Spleen (tissue), 11 donors: Measurements from ENCODE around the gene PAQR4. TPM values are rescaled to one million over a fixed set of nuclear protein-coding genes. Genes with fewer than 3 reads are reported as not detected.

ENCODE experiments used
- DNase-seq: peaks from one replicate; pipeline ENCODE4 v3.0.0-alpha.2; 2020
- H3K27ac ChIP-seq, 8 donors: fragments of 200-600 bp; sonication (generic) in 7 of 8; 1 replicate in 4 of 8; 2 replicates in 4 of 8; pipeline versions ENCODE4 v1.5.0 to v1.8.0; 2016 to 2021; ENCODE audit warnings: inconsistent platforms in 4 of 8, mild to moderate bottlenecking in 4 of 8, moderate library complexity in 1 of 8
- H3K27me3 ChIP-seq, 7 donors: fragments of 200-600 bp; sonication (generic) in 6 of 7; replicated peaks in 1 of 7; 1 replicate in 4 of 7; 2 replicates in 3 of 7; pipeline versions ENCODE4 v1.5.0 to v1.8.0; 2016 to 2021; ENCODE audit warnings: inconsistent platforms in 3 of 7, mild to moderate bottlenecking in 1 of 7
- H3K36me3 ChIP-seq, 6 donors: fragments of 200-600 bp; sonication (generic) in 5 of 6; 1 replicate in 4 of 6; 2 replicates in 2 of 6; pipeline versions ENCODE4 v1.5.0 to v1.8.0; 2016 to 2021; ENCODE audit warnings: inconsistent platforms in 2 of 6
- H3K4me1 ChIP-seq, 6 donors: fragments of 200-600 bp; sonication (generic) in 5 of 6; 1 replicate in 3 of 6; 2 replicates in 3 of 6; pipeline versions ENCODE4 v1.5.0 to v1.8.0; 2016 to 2021; ENCODE audit warnings: inconsistent platforms in 3 of 6
- H3K4me3 ChIP-seq, 8 donors: fragments of 200-600 bp; sonication (generic) in 7 of 8; 1 replicate in 4 of 8; 2 replicates in 4 of 8; pipeline versions ENCODE4 v1.5.0 to v1.8.0; 2016 to 2021; ENCODE audit warnings: inconsistent platforms in 4 of 8, mild to moderate bottlenecking in 4 of 8, moderate library complexity in 2 of 8
- H3K9me3 ChIP-seq, 8 donors: fragments of 200-600 bp; sonication (generic) in 7 of 8; 1 replicate in 4 of 8; 2 replicates in 4 of 8; pipeline versions ENCODE4 v1.5.0 to v1.8.0; 2016 to 2021; ENCODE audit warnings: inconsistent platforms in 4 of 8
- CTCF ChIP-seq, 11 experiments: fragments of 200-600 bp in 7 of 11; fragments of 450-650 bp in 4 of 11; sonication (generic) in 4 of 11; IDR thresholded peaks in 8 of 11; conservative IDR thresholded peaks in 3 of 11; 1 replicate in 7 of 11; 2 replicates in 4 of 11; pipeline versions ENCODE4 v1.4.0 to v1.8.0; 2016 to 2021; ENCODE audit warnings: antibody characterized with exemption in 11 of 11, inconsistent platforms in 4 of 11, mild to moderate bottlenecking in 1 of 11
- POLR2A ChIP-seq, 3 donors: fragments of 450-650 bp; IDR thresholded peaks; one replicate each; pipeline ENCODE4 v1.5.1; 2017; ENCODE audit warnings: antibody characterized with exemption in 3 of 3, mild to moderate bottlenecking in 1 of 3
- POLR2AphosphoS5 ChIP-seq, 3 donors: sonication (generic); formaldehyde crosslinking; IDR thresholded peaks; one replicate each; pipeline ENCODE4 v1.5.1; 2017; ENCODE audit warnings: antibody characterized with exemption in 3 of 3
- WGBS, 5 donors: extraction: QIAGEN DNeasy Blood & Tissue Kit in 3 of 5; methylation state at CpG; one replicate each; pipeline versions ENCODE4 v1.1.5 to v1.1.7; 2013 to 2018; 5-methylcytosine and 5-hydroxymethylcytosine counted together
- intact Hi-C: fragments of 100-400 bp; cut with DNase I; formaldehyde crosslinking; loops from one replicate; pipeline ENCODE4 v1.15.0; 2023; ENCODE audit warnings: low total_unique reads
- polyA plus RNA-seq, 3 donors: library from polyadenylated mRNA; stranded (reverse); fragments of 200-250 nt; gene quantifications; one replicate each; pipeline ENCODE4 v1.2.1, GENCODE V29; 2013
- total RNA-seq, 7 donors: library from RNA; depleted of rRNA in 3 of 7; stranded (reverse); fragments of >200 nt in 3 of 7; fragmentation: NEBNext Ultra II Directional in 4 of 7; extraction: Animal tissue kit (Norgen Biotek cat#: 25700) in 4 of 7; gene quantifications; one replicate each; pipeline versions ENCODE4 v1.1.0 to v1.2.1, GENCODE V29; 2016 to 2021
- donor health status: healthy with polysubstance abuse.
- donor health status: DM: no; HTN: no; CAD: no; lungs with moderate emphysema.
- donor health status: DM: no; HTN: no; CAD: no.
- donor health status: Bipolar disorder and iron deficiency.
- donor health status: healthy.
- donor health status: DM: no; HTN: no; CAD: no.
- donor health status: DM: yes; HTN: yes; CAD: no.

Gene PAQR4
- total and polyA plus RNA-seq, 10 donors, result 2.1 to 9.0 (median 6.3) TPM

- Histone ChIP-seq H3K4me3 (peak overlapping the region in 6 of 8 donors; percentile 13 to 95 (median 25)), H3K9me3 (no peaks in the 10 kb centered on the region), H3K36me3 (peaks cover 0 to 5% (median 0%) of the 10 kb centered on the region in 6 donors), H3K27me3 (peaks cover 30 to 87% (median 69%) of the 10 kb centered on the region in 7 donors), H3K4me1 (peaks cover 36 to 96% (median 86%) of the 10 kb centered on the region in 6 donors), H3K27ac (no peak overlapping the region)
- intact Hi-C loops, result no loop called here
- WGBS, 5 donors, result 0 to 16% (median 4%) methylated on average over 3 to 46 of the region's 46 CpGs
- DNase-seq, result peak; percentile 85
- peak in 1 of 3 donors; percentile 50 for TF ChIP-seq POLR2AphosphoS5 (IDR thresholded peaks at IDR 0.05)
- peak in 1 of 11 experiments; percentile 19 for TF ChIP-seq CTCF (IDR thresholded peaks at IDR 0.05 in 8 of 11, conservative IDR thresholded peaks at IDR 0.05 in 3 of 11)
- no peak for TF ChIP-seq POLR2A (IDR thresholded peaks at IDR 0.05)
Observed at GRCh38 chr16:2966808-2967191, 2.3 kb upstream of the PAQR4 start.

- DNase-seq, result peak; percentile 76
- peaks cover 30 to 82% (median 64%) of the 10 kb centered on the region in 7 donors for H3K27me3 ChIP-seq
- TF ChIP-seq CTCF (IDR thresholded peaks at IDR 0.05 in 8 of 11, conservative IDR thresholded peaks at IDR 0.05 in 3 of 11), result no peak
- TF ChIP-seq POLR2AphosphoS5 (IDR thresholded peaks at IDR 0.05), result no peak
- TF ChIP-seq POLR2A (IDR thresholded peaks at IDR 0.05), result no peak
Observed at GRCh38 chr16:2967211-2967631, 1.9 kb upstream of the PAQR4 start.

GRCh38 chr16:2967721-2968161, 1.4 kb upstream of the PAQR4 start:
- WGBS, 5 donors, result 42 to 65% (median 55%) methylated on average over 12 to 33 of the region's 33 CpGs
- peak overlapping the region in 1 of 8 donors; percentile 95 for H3K4me3 ChIP-seq
- H3K36me3 ChIP-seq, result peaks cover 0 to 14% (median 0%) of the 10 kb centered on the region in 6 donors
- intact Hi-C loops, result no loop called here
- H3K9me3 ChIP-seq, result no peaks in the 10 kb centered on the region
- DNase-seq, result peak; percentile 77
- peaks cover 36 to 89% (median 80%) of the 10 kb centered on the region in 6 donors for H3K4me1 ChIP-seq
- peaks cover 27 to 77% (median 59%) of the 10 kb centered on the region in 7 donors for H3K27me3 ChIP-seq
- TF ChIP-seq POLR2AphosphoS5 (IDR thresholded peaks at IDR 0.05) (no peak), POLR2A (IDR thresholded peaks at IDR 0.05) (no peak), CTCF (IDR thresholded peaks at IDR 0.05 in 8 of 11, conservative IDR thresholded peaks at IDR 0.05 in 3 of 11) (no peak)
- H3K27ac ChIP-seq, result no peak overlapping the region

More at GRCh38 chr16:2967211-2967631, 1.9 kb upstream of the PAQR4 start:
- Histone ChIP-seq H3K9me3 (no peaks in the 10 kb centered on the region), H3K4me1 (peaks cover 36 to 94% (median 83%) of the 10 kb centered on the region in 6 donors), H3K27ac (no peak overlapping the region), H3K36me3 (peaks cover 0 to 9% (median 0%) of the 10 kb centered on the region in 6 donors), H3K4me3 (peak overlapping the region in 6 of 8 donors; percentile 13 to 95 (median 25))
- WGBS, 5 donors, result 7 to 14% (median 13%) methylated on average over 6 to 51 of the region's 51 CpGs
- intact Hi-C loops, result no loop called here

- Histone ChIP-seq H3K27me3 (peaks cover 21 to 71% (median 53%) of the 10 kb centered on the region in 7 donors), H3K4me3 (peak overlapping the region in 7 of 8 donors; percentile 74 to 95 (median 82)), H3K4me1 (peaks cover 32 to 83% (median 74%) of the 10 kb centered on the region in 6 donors), H3K27ac (peak overlapping the region in 3 of 8 donors; percentile 46 to 79 (median 75)), H3K9me3 (no peaks in the 10 kb centered on the region), H3K36me3 (peaks cover 0 to 21% (median 0%) of the 10 kb centered on the region in 6 donors)
- intact Hi-C loops, result no loop called here
- TF ChIP-seq CTCF (IDR thresholded peaks at IDR 0.05 in 8 of 11, conservative IDR thresholded peaks at IDR 0.05 in 3 of 11) (no peak), POLR2A (IDR thresholded peaks at IDR 0.05) (no peak), POLR2AphosphoS5 (IDR thresholded peaks at IDR 0.05) (no peak)
- WGBS, 5 donors, result 14 to 23% (median 16%) methylated on average over 18 of the region's 18 CpGs
- DNase-seq, result no peak
Observed at GRCh38 chr16:2968368-2968737, 795 bp upstream of the PAQR4 start.
